Posterior vena cava (tissue), 2 donors: ENCODE measurements around the gene LRRC8B. TPM values are rescaled to one million over a fixed set of nuclear protein-coding genes. Genes with fewer than 3 reads are reported as not detected.
"Not testable (repeated sequence)": the region's sequence is repeated elsewhere in the genome, so short reads cannot be mapped to it uniquely, and the experiment has no call there.

ENCODE experiments used
- DNase-seq: peaks from one replicate; pipeline ENCODE4 v3.0.0-alpha.2; 2020; ENCODE audit warnings: low spot score
- intact Hi-C, 2 donors: fragments of 100-400 bp; cut with DNase I; formaldehyde crosslinking; loops; one replicate each; pipeline versions ENCODE4 v1.14.1 to v1.14.2; 2022 to 2023
- total RNA-seq, 2 donors: library from RNA; stranded (reverse); fragmentation: NEBNext Ultra II Directional; extraction: Animal tissue kit (Norgen Biotek cat#: 25700); gene quantifications; one replicate each; pipeline ENCODE4 v1.2.1, GENCODE V29; 2021
- donor health status: DM: yes; HTN: yes; CAD: no.
- donor health status: DM: yes; HTN: yes; CAD: no.

LRRC8B gene
- total RNA-seq, 2 donors from 2014 or later: 6.0 to 9.9 TPM

DNA sequence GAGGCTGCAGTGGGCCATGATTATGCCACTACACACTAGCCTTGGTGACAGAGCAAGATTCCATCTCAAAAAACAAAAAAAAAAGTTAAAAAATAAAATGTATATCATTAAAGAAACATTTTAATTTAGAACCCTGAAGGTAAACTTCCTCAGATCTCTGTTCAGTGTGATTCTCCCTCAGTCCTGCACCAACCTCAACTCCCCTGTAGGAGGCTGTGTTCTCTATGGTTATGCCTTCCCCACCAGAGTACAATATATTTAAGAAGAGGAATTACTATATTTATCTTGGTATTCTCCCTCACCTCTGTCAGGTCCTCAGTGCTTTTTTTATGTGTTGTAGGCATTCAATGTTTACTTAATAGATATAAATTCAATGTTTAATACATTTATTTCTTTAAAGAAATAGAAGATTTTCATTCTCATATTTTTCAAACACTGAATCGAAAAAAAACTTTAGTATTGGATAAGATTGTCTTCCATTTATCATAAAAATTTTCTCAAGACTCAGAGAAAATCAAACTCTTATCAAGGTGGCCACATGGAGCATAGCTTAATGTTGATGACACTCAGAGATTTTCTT is 4.8 kb upstream of the LRRC8B start:
- DNase-seq: no peak
- intact Hi-C loops: loop anchor here in 1 of 2 donors (10.0 kb wide), 1 partner anchor 55 kb away; no protein-coding TSS in a partner anchor

DNA sequence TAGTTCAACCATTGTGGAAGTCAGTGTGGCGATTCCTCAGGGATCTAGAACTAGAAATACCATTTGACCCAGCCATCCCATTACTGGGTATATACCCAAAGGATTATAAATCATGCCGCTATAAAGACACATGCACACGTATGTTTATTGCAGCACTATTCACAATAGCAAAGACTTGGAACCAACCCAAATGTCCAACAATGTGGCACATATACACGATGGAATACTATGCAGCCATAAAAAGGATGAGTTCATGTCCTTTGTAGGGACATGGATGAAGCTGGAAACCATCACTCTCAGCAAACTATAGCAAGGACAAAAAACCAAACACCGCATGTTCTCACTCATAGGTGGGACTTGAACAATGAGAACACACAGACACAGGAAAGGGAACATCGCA is 2.7 kb upstream of the LRRC8B start:
- not testable (repeated sequence) for DNase-seq
- intact Hi-C loops: loop anchor here in 1 of 2 donors (10.0 kb wide), 1 partner anchor 53 kb away; no protein-coding TSS in a partner anchor

DNA sequence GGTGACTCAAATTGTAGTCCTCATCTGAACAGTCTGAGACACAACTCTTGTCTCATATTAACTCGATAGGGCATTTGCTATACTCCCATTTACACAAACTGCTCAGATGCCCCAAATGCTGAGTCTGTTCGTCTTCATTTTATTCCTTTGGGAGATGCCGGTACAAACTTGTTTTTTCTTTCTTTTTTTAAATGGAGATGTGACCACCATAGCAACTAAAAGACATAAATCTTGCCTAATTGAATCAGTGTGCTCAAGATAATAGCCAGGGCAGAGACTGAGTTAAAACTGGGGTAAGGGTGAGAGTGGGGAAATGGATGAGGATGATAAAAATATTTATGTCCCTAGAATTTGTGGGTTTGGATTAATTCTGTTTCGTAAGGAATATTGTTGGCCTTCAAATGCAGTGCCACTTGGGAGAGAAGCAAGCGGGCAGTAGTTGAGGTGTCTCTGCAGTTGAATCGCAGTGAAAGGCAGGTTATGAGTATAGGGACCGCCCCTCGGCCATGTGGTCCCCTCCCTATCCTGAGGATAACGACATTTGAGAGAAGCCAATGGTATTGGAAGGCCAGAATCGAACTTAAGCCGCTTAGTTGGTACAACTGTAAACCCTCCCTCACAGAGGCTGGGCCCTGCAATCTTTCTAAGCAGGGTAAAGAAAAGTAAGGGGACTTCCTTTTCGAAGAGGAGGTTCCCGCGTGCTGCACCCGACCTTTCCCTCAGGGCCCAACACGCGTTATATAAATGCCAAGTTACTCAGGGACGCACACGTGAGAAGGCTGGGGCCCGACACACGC is 859 bp upstream of the LRRC8B start:
- intact Hi-C loops: loop anchor here in 1 of 2 donors (10.0 kb wide), 1 partner anchor 51 kb away; no protein-coding TSS in a partner anchor
- no peak for DNase-seq

DNA sequence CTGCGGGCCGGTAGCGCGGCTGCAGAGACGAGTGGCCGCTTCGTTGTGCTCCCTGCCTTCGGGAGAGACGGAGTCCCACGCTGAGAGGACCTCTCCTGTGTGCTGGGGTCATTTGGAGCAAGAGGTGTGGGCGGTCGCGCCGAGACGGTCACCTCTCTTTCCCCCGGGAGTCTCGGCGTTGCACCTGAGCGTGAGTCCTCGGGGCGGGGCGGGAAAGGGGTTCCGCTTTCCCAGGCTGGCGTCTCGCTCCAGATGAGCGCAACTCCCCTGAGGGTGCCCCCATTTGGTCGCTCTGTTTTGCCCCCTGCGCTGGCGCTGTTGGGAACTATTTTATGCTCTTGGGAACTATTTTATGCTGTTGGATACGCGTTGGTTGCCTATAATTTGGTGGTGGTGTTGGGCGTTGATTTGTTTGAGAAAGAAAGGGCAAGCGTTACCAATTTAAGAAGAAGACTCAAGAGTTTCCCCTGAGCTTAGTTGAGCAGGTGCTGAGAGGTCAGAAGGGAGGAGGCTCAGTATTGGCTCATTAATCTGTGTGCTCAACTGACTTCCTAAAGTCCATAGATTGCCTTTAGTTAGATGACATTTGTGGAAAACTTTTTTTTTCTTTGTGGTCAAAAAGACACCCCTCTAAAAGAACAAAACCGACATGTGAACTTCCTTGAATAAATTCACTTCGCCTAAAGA is 683 bp downstream of the LRRC8B start:
- DNase-seq: peak; percentile 85
- intact Hi-C loops: loop anchor here in 1 of 2 donors (10.0 kb wide), 1 partner anchor 49 kb away; no protein-coding TSS in a partner anchor

DNA sequence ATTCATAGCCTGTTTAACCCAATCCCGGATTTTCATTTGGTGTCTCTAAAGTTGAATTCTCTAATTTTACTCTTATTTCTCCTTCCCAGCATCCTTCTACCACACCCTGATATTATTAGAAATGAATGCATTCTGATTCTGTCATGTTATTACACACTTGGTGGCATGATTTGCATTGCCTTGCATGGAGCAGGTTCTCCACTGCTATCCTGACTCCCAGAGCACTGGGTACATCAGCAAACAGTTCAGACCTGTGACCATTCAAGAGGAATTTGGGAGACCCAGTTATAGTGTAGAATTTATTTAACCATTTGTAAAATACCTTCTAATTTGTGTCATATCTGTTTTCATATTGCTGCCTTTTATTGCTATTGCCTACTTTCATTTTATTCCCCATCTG is 2.6 kb downstream of the LRRC8B start:
- no peak for DNase-seq
- intact Hi-C loops: loop anchor here in 1 of 2 donors (10.0 kb wide), 1 partner anchor 48 kb away; no protein-coding TSS in a partner anchor

- intact Hi-C loops: loop anchor here in 1 of 2 donors (10.0 kb wide), 1 partner anchor 47 kb away; no protein-coding TSS in a partner anchor
- DNase-seq: no peak
These were observed 3.2 kb downstream of the LRRC8B start for GRCh38 chr1:89527750-89528381.

- intact Hi-C loops: loop anchor here in 1 of 2 donors (10.0 kb wide), 1 partner anchor 46 kb away; no protein-coding TSS in a partner anchor
- DNase-seq: no peak
These were observed 3.8 kb downstream of the LRRC8B start for GRCh38 chr1:89528382-89528780.

DNA sequence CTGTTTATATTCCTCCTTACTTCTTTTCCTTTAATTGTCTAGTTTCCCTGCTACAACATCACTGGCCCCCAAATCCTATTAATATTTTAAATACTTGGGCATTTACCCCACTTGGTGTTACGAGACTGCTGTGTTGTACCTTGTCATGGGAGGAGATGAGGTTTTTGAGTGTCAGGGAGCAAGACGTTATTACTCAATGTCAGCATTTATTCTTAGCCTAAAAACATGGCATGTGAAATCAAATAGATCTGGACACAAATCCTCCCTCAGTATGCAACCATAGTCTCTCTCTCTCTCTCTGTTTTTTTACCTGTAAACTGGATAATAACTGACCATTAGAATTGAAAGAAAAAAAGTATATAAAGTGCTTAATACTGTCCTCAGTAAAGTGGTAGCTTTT is 4.6 kb downstream of the LRRC8B start:
- intact Hi-C loops: loop anchor here in 1 of 2 donors (10.0 kb wide), 1 partner anchor 46 kb away; no protein-coding TSS in a partner anchor
- no peak for DNase-seq

GRCh38 chr1:89530444-89531089 is 5.9 kb downstream of the LRRC8B start:
- DNase-seq: no peak
- intact Hi-C loops: no loop called here

DNA sequence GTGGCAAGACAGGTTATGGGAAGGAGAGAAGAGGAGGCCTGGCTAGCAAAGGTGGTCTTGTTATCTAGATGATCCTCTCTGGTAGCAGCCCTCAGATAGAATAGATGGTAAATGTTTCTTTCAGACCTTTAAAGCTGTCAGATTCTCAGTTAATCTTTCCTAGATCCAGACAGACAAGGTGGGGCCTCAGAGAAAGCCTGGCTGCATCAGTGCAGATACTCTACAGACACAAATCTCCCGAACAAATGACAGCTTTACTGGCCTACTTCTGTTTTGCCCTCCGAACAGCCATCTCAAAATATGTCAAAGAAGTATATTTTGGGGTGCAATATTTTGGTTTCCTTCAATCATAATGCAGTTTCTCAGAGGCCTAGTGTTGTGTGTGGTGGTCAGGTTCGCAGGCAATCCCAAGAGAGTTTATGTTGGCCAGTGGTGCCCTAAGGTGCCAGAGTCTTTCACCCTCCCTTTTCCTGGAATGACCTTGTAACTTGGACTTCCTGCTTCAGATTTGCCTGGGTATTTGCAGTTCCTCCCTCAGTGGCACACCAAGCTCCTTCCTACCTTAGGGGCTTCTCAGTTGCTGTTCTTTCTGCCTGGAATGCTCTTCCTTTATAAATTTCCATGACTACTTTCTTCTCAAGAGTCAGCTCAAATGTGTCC is 7.0 kb downstream of the LRRC8B start:
- intact Hi-C loops: no loop called here
- DNase-seq: no peak

DNA sequence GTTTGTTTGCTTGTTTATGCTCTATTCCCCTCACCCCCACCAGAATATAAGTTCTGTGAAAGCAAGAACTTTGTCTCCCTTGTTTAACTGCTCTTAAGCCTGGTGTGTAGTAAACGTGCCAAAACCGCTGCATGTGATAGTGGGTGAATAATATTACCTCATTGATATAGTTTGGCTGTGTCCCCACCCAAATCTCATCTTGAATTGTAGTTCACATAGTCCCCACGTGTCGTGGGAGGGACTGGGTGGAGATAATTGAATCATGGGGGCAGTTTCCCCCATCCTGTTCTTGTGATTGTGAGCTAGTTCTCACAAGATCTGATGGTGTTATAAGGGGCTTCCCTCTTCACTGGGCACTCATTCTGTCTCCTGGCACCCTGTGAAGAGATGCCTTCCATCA is 7.6 kb downstream of the LRRC8B start:
- intact Hi-C loops: no loop called here
- DNase-seq: no peak

- DNase-seq: no peak
- intact Hi-C loops: no loop called here
These were observed 8.2 kb downstream of the LRRC8B start for GRCh38 chr1:89532866-89533265.

- intact Hi-C loops: no loop called here
- DNase-seq: no peak
These were observed 10.9 kb downstream of the LRRC8B start for GRCh38 chr1:89535537-89535936.

DNA sequence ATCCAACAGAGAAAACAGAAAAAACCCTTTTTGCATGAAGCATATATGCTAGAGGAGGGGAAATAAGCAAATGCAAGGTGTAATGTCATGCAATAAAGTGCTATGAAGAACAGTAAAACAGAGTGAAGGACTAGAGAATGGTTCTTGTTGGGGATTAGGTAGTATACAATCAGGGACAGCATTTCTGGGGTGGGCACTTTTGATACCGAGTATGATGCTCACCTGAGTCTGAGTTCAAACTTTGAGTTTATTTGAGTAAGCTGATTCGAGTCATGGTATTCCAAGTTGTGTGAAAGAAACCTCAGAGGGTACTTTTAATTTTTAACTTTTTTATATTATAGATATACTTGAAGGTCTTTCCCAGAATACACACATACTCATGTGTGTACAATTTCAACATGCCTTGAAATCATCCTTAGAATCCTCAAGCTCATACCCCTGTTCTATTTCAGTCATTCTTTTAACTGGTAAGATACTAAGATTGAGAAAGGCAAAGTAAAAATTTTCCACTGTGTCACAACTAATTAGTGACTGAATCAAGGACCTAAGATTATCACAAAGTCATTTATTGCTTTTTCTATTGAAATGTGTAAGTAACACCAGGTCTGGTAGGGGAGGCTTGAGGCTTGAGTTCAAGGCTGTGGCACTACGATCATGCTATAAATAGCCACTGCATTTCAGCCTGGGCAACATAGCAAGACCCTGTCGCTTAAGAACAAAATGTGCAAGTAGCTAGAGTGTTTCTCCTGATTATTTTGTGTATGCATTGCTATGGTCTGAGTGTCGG is 12.1 kb downstream of the LRRC8B start:
- DNase-seq: no peak
- intact Hi-C loops: no loop called here

- no peak for DNase-seq
- intact Hi-C loops: no loop called here
These were observed 13.7 kb downstream of the LRRC8B start for GRCh38 chr1:89538361-89538760.

- intact Hi-C loops: no loop called here
- DNase-seq: no peak
These were observed 14.5 kb downstream of the LRRC8B start for GRCh38 chr1:89539128-89539527.

DNA sequence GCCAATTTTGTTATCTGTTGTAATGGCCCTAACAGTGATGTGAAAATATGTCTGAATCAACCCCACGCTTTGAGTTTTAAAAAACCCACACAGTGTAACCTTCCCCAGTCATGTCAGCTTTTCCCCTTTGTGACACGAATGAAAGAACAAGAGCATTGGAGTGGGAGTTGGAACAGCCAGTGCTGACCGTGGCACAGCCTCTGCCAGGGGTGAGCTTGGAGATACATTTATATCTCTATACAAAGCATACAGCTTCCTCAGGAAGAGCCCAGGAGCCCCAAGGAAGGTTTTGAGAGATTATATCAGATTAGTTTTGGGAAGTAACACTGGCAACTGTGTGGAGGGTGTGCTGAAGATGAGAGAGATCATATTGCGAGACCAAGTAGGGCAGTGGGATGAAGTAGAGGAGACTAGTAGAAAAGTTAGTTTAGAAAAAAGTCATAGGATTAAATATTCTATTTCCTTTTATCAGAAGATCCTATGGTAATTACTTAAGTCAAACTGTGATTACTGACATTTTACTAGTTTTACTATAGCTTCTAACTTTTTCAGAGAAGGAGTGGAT is 15.9 kb downstream of the LRRC8B start:
- intact Hi-C loops: no loop called here
- no peak for DNase-seq
